HEK293 (cell line): ENCODE measurements around the gene ARID5A.

ENCODE experiments used
- CTCF ChIA-PET: fragments of 350-600 bp; formaldehyde crosslinking; extraction: SDS; loops from one replicate; lab custom pipeline; 2021; ENCODE audit warnings: antibody characterized with exemption; lab: Yijun Ruan, JAX
- POLR2A ChIA-PET: fragments of 300-600 bp; formaldehyde crosslinking; extraction: SDS; loops from one replicate; lab custom pipeline; 2020; ENCODE audit warnings: antibody characterized with exemption, inconsistent platforms; lab: Yijun Ruan, JAX
- H3K27ac ChIP-seq: fragments of 200-500 bp; sonication (Bioruptor generic); 2 replicates; pipeline ENCODE4 v1.5.1; 2014; ENCODE audit warnings: low read depth, low read length, control low read depth, inconsistent platforms; ENCODE audit errors: extremely low read depth
- H3K36me3 ChIP-seq, 2 experiments: fragments of 200-500 bp in 1 of 2; sonication (Bioruptor generic) in 1 of 2; 1 replicate in 1 of 2; 2 replicates in 1 of 2; pipeline ENCODE4 v1.5.1; 2014 to 2017; ENCODE audit warnings: inconsistent platforms in 2 of 2, low read length in 2 of 2; ENCODE audit not compliant: control insufficient read depth in 2 of 2, insufficient read depth in 1 of 2
- H3K4me1 ChIP-seq: fragments of 200-500 bp; sonication (Bioruptor generic); 2 replicates; pipeline ENCODE4 v1.5.1; 2014; ENCODE audit warnings: mild to moderate bottlenecking, low read length, inconsistent platforms; ENCODE audit not compliant: control insufficient read depth, insufficient read depth
- H3K4me3 ChIP-seq: 2 replicates; pipeline ENCODE4 v1.5.1; 2011; ENCODE audit warnings: low read depth, mild to moderate bottlenecking, control low read depth, low read length, moderate library complexity
- H3K9me3 ChIP-seq: fragments of 200-500 bp; sonication (Bioruptor generic); 2 replicates; pipeline ENCODE4 v1.5.1; 2014; ENCODE audit warnings: low read depth, low read length, inconsistent platforms; ENCODE audit not compliant: control insufficient read depth, insufficient read depth
- KLF9 ChIP-seq: fragments of 450-650 bp; formaldehyde crosslinking; IDR thresholded peaks from 2 replicates; pipeline ENCODE4 v1.5.1; 2016; ENCODE audit warnings: missing biosample characterization, missing genetic modification characterization, low read depth
- ZIC2 ChIP-seq: fragments of 450-650 bp; formaldehyde crosslinking; IDR thresholded peaks from 2 replicates; pipeline ENCODE4 v1.5.1; 2016; ENCODE audit warnings: missing biosample characterization, missing genetic modification characterization
- ZNF155 ChIP-seq: fragments of 450-650 bp; formaldehyde crosslinking; IDR thresholded peaks from 2 replicates; pipeline ENCODE4 v1.5.1; 2016; ENCODE audit warnings: missing biosample characterization, missing genetic modification characterization
- ZNF335 ChIP-seq: fragments of 450-650 bp; formaldehyde crosslinking; conservative IDR thresholded peaks from 2 replicates; pipeline ENCODE4 v1.5.1; 2016; ENCODE audit warnings: missing biosample characterization, missing genetic modification characterization
- ZNF350 ChIP-seq: fragments of 450-650 bp; formaldehyde crosslinking; IDR thresholded peaks from 2 replicates; pipeline ENCODE4 v1.5.0; 2017; ENCODE audit warnings: missing biosample characterization, mild to moderate bottlenecking, missing genetic modification characterization
- ZNF37A ChIP-seq: fragments of 450-650 bp; IDR thresholded peaks from 2 replicates; pipeline ENCODE4 v1.5.1; 2018; ENCODE audit warnings: missing biosample characterization, missing genetic modification characterization
- ZNF404 ChIP-seq: fragments of 450-650 bp; formaldehyde crosslinking; IDR thresholded peaks from 2 replicates; pipeline ENCODE4 v1.5.1; 2017; ENCODE audit warnings: missing biosample characterization, missing genetic modification characterization
- ZNF416 ChIP-seq: fragments of 450-650 bp; formaldehyde crosslinking; IDR thresholded peaks from 2 replicates; pipeline ENCODE4 v1.5.1; 2016; ENCODE audit warnings: missing biosample characterization, missing genetic modification characterization
- ZNF449 ChIP-seq: fragments of 450-650 bp; formaldehyde crosslinking; IDR thresholded peaks from 2 replicates; pipeline ENCODE4 v1.5.1; 2017; ENCODE audit warnings: missing biosample characterization, mild to moderate bottlenecking, missing genetic modification characterization, moderate library complexity
- ZNF600 ChIP-seq: fragments of 450-650 bp; formaldehyde crosslinking; IDR thresholded peaks from 2 replicates; pipeline ENCODE4 v1.5.1; 2016; ENCODE audit warnings: missing biosample characterization, missing genetic modification characterization
- ZNF626 ChIP-seq: fragments of 450-650 bp; sonication (Bioruptor Pico); formaldehyde crosslinking; IDR thresholded peaks from 2 replicates; pipeline ENCODE4 v1.5.1; 2018; ENCODE audit warnings: missing biosample characterization, missing genetic modification characterization, inconsistent platforms
- ZNF639 ChIP-seq: fragments of 450-650 bp; formaldehyde crosslinking; IDR thresholded peaks from 2 replicates; pipeline ENCODE4 v1.5.1; 2016; ENCODE audit warnings: missing biosample characterization, missing genetic modification characterization
- ZNF837 ChIP-seq: fragments of 450-650 bp; formaldehyde crosslinking; IDR thresholded peaks from 2 replicates; pipeline ENCODE4 v1.5.1; 2016; ENCODE audit warnings: missing biosample characterization, missing genetic modification characterization
- TF ChIP-seq, protein P1 (sequence below): fragments of 450-650 bp; formaldehyde crosslinking; IDR thresholded peaks from 2 replicates; pipeline ENCODE4 v1.5.1; 2016; ENCODE audit warnings: missing biosample characterization, missing genetic modification characterization
- TF ChIP-seq, protein P2 (sequence below): fragments of 450-650 bp; formaldehyde crosslinking; IDR thresholded peaks from 2 replicates; pipeline ENCODE4 v1.5.1; 2016; ENCODE audit warnings: missing biosample characterization, missing genetic modification characterization
- TF ChIP-seq, protein P3 (sequence below): fragments of 450-650 bp; formaldehyde crosslinking; IDR thresholded peaks from 2 replicates; pipeline ENCODE4 v1.5.1; 2016; ENCODE audit warnings: missing biosample characterization, missing genetic modification characterization
- TF ChIP-seq, protein P4 (sequence below): fragments of 450-650 bp; formaldehyde crosslinking; IDR thresholded peaks from 2 replicates; pipeline ENCODE4; 2016; ENCODE audit warnings: missing biosample characterization, missing genetic modification characterization

ARID5A gene

DNA sequence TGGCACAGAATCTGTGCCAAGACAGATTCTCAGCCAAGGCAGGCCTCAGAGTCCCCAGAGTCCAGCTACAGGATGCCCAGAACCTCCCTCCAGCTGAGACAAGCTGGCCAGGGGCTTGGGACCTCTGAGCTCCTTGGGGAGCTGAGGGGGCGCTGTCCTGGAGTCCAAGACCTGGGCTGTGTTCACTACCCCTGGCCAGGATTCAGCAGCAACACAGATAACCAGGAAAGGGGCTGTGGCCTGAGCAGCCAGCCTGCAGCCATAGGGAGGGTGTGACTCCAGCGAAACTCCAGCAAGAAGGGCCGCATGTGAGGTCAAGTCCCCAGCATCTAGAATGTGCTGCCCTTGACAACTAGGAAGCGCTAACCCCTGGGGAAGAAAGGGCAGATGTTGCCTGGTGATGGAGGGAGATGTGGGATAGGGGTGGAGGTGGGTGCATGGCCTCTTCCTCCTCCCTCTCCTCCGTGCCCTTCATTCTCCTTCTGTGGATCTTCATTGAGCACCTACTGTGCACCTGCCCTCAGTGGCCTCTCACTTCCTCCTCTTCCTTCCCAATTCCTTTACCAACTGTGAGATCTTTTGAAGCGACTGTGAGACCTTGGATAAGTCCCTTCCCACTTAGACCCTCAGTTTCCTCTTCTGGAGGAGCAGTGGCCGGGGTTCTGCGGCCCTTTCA lies 7.7 kb upstream of the ARID5A start:
- Histone ChIP-seq H3K36me3 (no peaks in the 10 kb centered on the region), H3K4me1 (peaks cover 23% of the 10 kb centered on the region), H3K27ac (no peak overlapping the region), H3K9me3 (no peaks in the 10 kb centered on the region), H3K4me3 (no peak overlapping the region)
- POLR2A ChIA-PET = no interaction called here
- CTCF ChIA-PET = interaction anchor here (0.6 to 1.0 kb wide), 5 partner anchors 10 to 122 kb away, joined by 3 to 7 read pairs (median 4); no protein-coding TSS in a partner anchor
- no peak for TF ChIP-seq ZNF639 (tag by site-specific recombination)
- no peak for TF ChIP-seq ZNF350 (tag by site-specific recombination)
- no peak for TF ChIP-seq ZNF600 (tag by site-specific recombination)
- TF ChIP-seq, protein P1, sequence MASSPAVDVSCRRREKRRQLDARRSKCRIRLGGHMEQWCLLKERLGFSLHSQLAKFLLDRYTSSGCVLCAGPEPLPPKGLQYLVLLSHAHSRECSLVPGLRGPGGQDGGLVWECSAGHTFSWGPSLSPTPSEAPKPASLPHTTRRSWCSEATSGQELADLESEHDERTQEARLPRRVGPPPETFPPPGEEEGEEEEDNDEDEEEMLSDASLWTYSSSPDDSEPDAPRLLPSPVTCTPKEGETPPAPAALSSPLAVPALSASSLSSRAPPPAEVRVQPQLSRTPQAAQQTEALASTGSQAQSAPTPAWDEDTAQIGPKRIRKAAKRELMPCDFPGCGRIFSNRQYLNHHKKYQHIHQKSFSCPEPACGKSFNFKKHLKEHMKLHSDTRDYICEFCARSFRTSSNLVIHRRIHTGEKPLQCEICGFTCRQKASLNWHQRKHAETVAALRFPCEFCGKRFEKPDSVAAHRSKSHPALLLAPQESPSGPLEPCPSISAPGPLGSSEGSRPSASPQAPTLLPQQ = no peak
- TF ChIP-seq, protein P2, sequence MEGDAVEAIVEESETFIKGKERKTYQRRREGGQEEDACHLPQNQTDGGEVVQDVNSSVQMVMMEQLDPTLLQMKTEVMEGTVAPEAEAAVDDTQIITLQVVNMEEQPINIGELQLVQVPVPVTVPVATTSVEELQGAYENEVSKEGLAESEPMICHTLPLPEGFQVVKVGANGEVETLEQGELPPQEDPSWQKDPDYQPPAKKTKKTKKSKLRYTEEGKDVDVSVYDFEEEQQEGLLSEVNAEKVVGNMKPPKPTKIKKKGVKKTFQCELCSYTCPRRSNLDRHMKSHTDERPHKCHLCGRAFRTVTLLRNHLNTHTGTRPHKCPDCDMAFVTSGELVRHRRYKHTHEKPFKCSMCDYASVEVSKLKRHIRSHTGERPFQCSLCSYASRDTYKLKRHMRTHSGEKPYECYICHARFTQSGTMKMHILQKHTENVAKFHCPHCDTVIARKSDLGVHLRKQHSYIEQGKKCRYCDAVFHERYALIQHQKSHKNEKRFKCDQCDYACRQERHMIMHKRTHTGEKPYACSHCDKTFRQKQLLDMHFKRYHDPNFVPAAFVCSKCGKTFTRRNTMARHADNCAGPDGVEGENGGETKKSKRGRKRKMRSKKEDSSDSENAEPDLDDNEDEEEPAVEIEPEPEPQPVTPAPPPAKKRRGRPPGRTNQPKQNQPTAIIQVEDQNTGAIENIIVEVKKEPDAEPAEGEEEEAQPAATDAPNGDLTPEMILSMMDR (tag by site-specific recombination) = no peak

- H3K9me3 ChIP-seq = no peaks in the 10 kb centered on the region
- H3K27ac ChIP-seq = no peak overlapping the region
- TF ChIP-seq ZNF837 (tag by site-specific recombination) (no peak), ZNF155 (tag by site-specific recombination) (no peak), ZNF404 (no peak), ZNF626 (no peak)
- TF ChIP-seq, protein P3, sequence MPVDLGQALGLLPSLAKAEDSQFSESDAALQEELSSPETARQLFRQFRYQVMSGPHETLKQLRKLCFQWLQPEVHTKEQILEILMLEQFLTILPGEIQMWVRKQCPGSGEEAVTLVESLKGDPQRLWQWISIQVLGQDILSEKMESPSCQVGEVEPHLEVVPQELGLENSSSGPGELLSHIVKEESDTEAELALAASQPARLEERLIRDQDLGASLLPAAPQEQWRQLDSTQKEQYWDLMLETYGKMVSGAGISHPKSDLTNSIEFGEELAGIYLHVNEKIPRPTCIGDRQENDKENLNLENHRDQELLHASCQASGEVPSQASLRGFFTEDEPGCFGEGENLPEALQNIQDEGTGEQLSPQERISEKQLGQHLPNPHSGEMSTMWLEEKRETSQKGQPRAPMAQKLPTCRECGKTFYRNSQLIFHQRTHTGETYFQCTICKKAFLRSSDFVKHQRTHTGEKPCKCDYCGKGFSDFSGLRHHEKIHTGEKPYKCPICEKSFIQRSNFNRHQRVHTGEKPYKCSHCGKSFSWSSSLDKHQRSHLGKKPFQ (tag by site-specific recombination) = no peak
- ChIA-PET POLR2A (interaction anchor here (1.8 kb wide), 1 partner anchor 264 kb away, joined by 4 read pairs; the partner anchor contains the start of genes CIAO1 and TMEM127), CTCF (interaction anchor here (1.0 to 2.1 kb wide), 5 partner anchors 19 to 355 kb away, joined by 3 to 7 read pairs (median 4); no protein-coding TSS in a partner anchor)
- H3K4me3 ChIP-seq = no peak overlapping the region
- H3K4me1 ChIP-seq = peaks cover 31% of the 10 kb centered on the region
- H3K36me3 ChIP-seq = no peaks in the 10 kb centered on the region
Observed at GRCh38 chr2:96529376-96530143, 7.0 kb upstream of the ARID5A start.

DNA sequence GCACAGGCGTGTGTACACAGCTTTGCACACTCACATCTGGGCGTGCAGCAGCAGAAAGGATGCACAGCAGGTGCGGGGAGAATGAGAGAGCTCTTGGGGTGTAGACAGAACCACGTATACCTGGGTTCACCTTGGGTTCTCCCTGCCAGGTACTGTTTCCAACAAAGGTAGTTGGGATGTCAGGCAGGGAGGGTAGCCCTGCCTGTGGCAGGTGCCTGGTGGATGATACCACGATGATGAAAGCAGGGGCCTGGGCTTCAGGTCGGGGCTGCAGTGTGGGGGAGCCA lies 6.5 kb upstream of the ARID5A start:
- Histone ChIP-seq H3K27ac (no peak overlapping the region), H3K36me3 (no peaks in the 10 kb centered on the region), H3K4me1 (peaks cover 35% of the 10 kb centered on the region), H3K4me3 (no peak overlapping the region), H3K9me3 (no peaks in the 10 kb centered on the region)
- CTCF ChIA-PET = interaction anchor here (1.0 to 2.1 kb wide), 4 partner anchors 21 to 356 kb away, joined by 3 to 7 read pairs (median 5); no protein-coding TSS in a partner anchor
- POLR2A ChIA-PET = interaction anchor here (1.8 kb wide), 1 partner anchor 264 kb away, joined by 4 read pairs; the partner anchor contains the start of genes CIAO1 and TMEM127
- TF ChIP-seq KLF9 (no peak), ZNF37A (no peak), ZIC2 (tag by site-specific recombination) (no peak), ZNF639 (tag by site-specific recombination) (no peak), ZNF449 (tag by site-specific recombination) (no peak), ZNF416 (tag by site-specific recombination) (no peak), ZNF335 (peak; percentile 37; the same call in 1 of the 2 replicates)
- TF ChIP-seq, protein P4, sequence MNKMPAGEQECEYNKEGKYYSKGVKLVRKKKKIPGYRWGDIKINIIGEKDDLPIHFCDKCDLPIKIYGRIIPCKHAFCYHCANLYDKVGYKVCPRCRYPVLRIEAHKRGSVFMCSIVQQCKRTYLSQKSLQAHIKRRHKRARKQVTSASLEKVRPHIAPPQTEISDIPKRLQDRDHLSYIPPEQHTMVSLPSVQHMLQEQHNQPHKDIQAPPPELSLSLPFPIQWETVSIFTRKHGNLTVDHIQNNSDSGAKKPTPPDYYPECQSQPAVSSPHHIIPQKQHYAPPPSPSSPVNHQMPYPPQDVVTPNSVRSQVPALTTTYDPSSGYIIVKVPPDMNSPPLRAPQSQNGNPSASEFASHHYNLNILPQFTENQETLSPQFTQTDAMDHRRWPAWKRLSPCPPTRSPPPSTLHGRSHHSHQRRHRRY (tag by site-specific recombination) = no peak
